HG03558 (cell line): ENCODE data around the gene LHB.

Experiments
- ATAC-seq: cut with Tn5 transposase; IDR thresholded peaks from one replicate; pipeline ENCODE4 v1.9.1; 2021; ENCODE audit warnings: moderate number of reproducible peaks; ENCODE audit not compliant: unreplicated experiment; ENCODE audit errors: extremely low read depth

The LHB gene

GRCh38 chr19:49014123-49014869 lies 2.6 kb downstream of the LHB start:
- no peak for ATAC-seq

DNA sequence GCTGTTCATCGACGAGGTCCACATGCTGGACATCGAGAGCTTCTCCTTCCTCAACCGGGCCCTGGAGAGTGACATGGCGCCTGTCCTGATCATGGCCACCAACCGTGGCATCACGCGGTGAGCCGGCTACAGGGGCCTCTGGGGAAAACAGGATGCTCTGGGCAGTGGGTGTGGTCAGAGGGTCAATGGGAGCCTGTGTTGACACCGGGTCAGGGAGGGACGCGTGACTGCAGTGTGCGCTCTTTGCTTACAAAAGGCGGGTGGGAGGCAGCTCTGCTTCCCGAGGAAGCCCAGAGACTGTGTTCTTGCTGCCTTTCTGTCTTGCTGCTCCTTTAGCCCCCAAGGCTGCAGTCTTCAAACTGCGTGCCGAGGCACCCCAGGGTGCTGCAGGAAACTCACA lies 5.7 kb downstream of the LHB start:
- ATAC-seq = no peak

GRCh38 chr19:49010453-49010852 lies 6.4 kb downstream of the LHB start:
- no peak for ATAC-seq

GRCh38 chr19:49009828-49010227 lies 7.1 kb downstream of the LHB start:
- ATAC-seq = no peak

DNA sequence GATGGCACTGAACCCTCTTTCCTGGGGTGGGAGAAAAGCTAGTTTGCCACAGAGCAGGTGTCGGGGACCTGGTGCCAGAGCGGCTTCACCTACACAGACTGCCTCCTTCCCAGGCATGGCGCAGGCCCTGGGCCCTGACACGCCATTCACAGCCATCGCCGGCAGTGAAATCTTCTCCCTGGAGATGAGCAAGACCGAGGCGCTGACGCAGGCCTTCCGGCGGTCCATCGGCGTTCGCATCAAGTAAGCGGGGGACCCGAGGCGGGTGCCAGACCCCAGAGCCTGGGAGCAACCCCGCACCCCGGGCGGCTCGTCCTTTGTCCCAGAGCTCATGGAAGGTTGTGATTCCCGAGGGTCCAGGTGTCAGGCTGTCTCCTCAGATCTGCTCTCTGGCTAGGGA lies 10.0 kb downstream of the LHB start:
- ATAC-seq = no peak

DNA sequence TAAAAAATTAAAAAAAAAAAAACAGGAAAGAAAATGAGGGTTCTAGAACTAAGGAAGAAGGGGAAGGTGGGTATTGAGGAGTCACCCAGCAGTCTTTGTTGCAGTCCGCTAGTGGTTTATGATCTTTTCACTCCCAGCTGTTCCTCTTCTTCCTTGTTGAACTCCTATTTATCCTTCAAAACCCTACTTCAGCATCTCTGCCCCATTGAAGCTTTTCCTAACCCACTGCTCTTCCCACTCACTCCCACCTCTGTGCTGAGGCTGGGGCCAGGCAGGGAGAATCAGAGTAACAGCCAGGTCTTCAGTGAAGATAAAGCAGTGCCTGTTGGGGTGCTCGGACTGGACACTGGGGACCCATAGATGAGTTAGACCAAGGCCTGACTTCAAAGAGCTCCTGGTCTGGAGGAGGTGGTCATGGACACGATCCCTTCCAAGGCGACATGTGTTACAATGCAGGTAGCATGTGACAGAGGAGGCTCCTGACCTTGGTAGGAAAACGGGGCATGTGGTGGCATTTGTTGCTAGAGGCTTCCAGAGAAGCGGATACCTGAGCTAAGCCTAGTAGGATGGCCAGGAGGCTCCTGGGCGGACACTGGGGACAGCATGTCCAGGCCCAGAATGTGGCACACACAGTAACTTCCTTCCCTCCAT lies 11.8 kb downstream of the LHB start:
- no peak for ATAC-seq

GRCh38 chr19:49004133-49004532 lies 12.8 kb downstream of the LHB start:
- no peak for ATAC-seq

- ATAC-seq = no peak
These were observed 17.2 kb downstream of the LHB start for GRCh38 chr19:48999481-49000325.

DNA sequence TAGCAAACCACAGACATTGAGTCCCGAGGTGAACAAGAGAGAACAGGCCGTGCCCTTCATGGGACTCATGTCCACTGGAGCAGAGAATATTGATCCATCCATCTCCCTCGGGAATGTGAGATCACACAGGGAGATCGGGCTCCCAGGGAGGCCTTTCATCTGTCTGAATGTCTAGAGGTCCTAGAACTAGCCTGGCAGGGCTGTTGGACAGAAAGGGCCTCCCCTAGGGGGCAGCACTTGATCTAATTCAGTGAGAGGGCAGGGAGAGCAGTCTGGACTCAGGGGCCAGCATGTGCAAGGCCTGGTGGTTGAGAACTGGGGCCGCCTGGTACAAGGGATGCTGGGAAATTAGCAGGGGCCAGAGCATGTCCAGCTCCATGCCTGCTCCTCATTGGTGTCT lies 18.9 kb downstream of the LHB start:
- ATAC-seq = no peak

- ATAC-seq = no peak
These were observed 22.9 kb downstream of the LHB start for GRCh38 chr19:48994035-48994386.

DNA sequence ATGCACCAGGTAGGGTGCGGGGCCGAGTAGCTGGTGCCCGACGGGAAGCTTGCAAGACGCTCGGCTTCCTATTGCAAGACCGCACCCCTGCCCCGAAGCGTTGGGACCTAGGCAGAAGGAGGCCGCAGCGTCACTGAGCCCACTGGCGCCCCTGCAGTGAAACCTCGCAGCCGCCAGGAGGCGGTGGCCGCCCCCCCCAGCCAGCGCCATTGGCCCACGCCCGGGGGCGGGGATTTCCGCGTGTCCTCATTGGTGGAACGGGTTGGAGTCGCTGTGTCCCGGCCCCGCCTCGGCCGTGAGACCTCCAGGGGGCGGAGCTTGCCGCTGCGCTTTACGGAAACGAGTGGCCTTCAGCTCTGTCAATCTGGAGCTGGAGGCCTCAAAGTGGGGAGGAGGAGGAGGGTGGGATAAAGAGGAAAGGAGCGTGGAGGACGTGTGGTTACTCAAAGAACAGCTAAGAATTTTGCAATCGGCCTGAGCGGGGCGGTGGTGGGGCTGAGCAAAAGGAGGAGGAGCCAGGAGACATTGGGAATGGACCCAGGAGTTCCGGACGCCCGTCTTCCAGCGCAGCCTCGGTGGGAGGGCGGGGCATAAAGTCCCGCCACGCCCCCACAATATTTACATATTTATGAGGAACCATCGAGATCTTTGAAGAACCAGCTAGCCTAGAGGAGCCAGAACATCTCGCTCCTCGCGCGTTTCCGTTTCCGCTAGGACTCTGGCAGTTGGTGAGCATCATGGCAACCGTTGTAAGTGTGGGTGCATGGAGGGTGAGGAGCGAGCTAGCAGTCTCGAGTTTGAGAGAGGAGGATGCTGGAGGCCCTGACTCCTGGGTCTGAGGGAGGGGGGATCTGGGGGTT lies 23.5 kb downstream of the LHB start, which contains the start of the genes GYS1 and RUVBL2:
Gene GYS1 (minus strand): TSS at position 135 of the 860 bp plus-strand sequence. CDS start 197 bp downstream, outside the sequence.
Gene RUVBL2 (plus strand): TSS at position 713 of the 860 bp plus-strand sequence. CDS start 25 bp downstream, at position 738.
- peak; percentile 61 for ATAC-seq

GRCh38 chr19:48992581-48993174 lies 24.2 kb downstream of the LHB start:
- ATAC-seq = no peak

DNA sequence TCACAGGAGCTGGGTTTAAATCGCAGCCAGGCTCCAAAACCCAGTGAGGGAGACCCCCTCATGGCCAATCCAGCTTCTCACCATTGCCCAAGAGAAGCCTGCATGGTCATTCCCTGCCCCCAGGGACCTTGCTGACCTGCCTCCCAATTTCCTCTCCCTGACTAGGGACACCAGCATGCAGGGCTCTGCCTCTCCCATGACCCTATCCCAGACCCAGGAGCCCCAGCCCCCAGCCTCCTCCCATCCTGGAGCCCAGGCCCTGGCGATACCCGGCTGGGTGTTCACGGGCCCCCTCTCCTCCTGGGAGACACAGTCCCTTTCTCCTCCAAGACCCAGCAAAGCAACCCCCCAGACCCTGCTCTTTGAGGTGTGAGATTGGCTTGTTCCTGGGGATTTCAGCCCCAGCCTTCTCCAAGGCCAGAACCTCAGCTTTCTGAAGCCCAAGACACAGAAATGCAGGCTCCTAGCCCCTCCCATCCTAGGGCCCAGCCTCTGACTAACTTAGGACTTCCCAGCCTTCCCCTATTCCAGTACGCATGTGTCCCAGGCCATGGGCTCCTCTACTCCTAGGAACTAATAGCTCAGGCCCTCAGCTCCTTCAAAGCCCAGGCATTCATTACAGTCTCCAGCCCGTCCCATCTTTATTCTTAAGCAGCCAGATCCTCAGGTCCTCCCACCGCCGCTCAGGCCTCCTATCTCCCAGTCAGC lies 24.9 kb downstream of the LHB start:
- no peak for ATAC-seq

- ATAC-seq = no peak
These were observed 25.8 kb downstream of the LHB start for GRCh38 chr19:48991011-48991609.

DNA sequence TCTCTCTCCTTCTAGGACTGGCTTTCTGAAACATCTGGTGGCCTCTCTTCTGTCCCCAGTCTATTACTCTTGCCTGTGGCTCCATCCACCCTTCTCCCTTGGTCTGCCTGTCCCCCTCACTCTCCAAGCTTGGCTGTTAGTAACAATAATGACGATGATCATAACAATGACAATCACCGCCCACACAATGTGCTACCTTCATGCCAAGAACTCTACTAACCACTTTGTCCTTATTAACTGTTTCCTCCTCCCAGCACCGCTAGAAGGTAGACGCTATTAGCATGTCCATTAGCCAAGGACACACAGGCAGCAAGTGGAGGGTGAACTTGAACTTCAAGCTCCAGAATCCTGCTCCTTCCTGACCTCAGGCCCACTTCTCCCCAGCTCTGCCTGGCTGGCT lies 26.5 kb downstream of the LHB start:
- ATAC-seq = no peak

- ATAC-seq = no peak
These were observed 27.1 kb downstream of the LHB start for GRCh38 chr19:48989701-48990291.

- ATAC-seq = no peak
These were observed 28.0 kb downstream of the LHB start for GRCh38 chr19:48988860-48989259.

- no peak for ATAC-seq
These were observed 28.6 kb downstream of the LHB start for GRCh38 chr19:48988286-48988685.
